Natural killer cell (primary cell): ENCODE results near the gene KAT2B. TPM values are rescaled to one million over a fixed set of nuclear protein-coding genes. Genes with fewer than 3 reads are reported as not detected.

ENCODE experiments used
- ATAC-seq, 3 donors: fragments of 150-1000 bp in 2 of 3; fragments of 200-7000 bp in 1 of 3; cut with Tn5 transposase; 1 replicate in 1 of 3; 2 replicates in 2 of 3; pipeline ENCODE4 v1.10.0; 2021; ENCODE audit warnings: mild to moderate bottlenecking in 2 of 3, moderate library complexity in 2 of 3
- DNase-seq, 2 donors: peaks; one replicate each; pipeline versions ENCODE4 v3.0.0 to v3.0.0-alpha.2; 2013 to 2021; ENCODE audit warnings: mixed read lengths in 1 of 2
- H3K27ac ChIP-seq: one replicate; pipeline ENCODE4 v1.5.1; 2013; ENCODE audit warnings: mild to moderate bottlenecking, low read length
- H3K27me3 ChIP-seq: one replicate; pipeline ENCODE4 v1.6.1; 2013; ENCODE audit warnings: low read length; ENCODE audit not compliant: control insufficient read depth, insufficient read depth
- H3K36me3 ChIP-seq: one replicate; pipeline ENCODE4 v1.6.1; 2013; ENCODE audit warnings: low read length; ENCODE audit not compliant: control insufficient read depth, insufficient read depth
- H3K4me1 ChIP-seq: one replicate; pipeline ENCODE4 v1.6.1; 2013; ENCODE audit warnings: low read length; ENCODE audit not compliant: control insufficient read depth, insufficient read depth
- H3K4me3 ChIP-seq: one replicate; pipeline ENCODE4 v1.5.1; 2013; ENCODE audit warnings: low read length
- H3K9me3 ChIP-seq: one replicate; pipeline ENCODE4 v1.6.1; 2013; ENCODE audit warnings: low read length; ENCODE audit not compliant: control insufficient read depth, insufficient read depth
- H3K27ac Mint-ChIP-seq, 2 donors: one replicate each; pipeline ENCODE4 v1.8.0; 2022; ENCODE audit warnings: mild to moderate bottlenecking in 2 of 2, mixed read lengths in 2 of 2, moderate library complexity in 1 of 2
- H3K27me3 Mint-ChIP-seq, 2 donors: one replicate each; pipeline ENCODE4 v1.8.0; 2022; ENCODE audit warnings: low read depth in 2 of 2, mixed read lengths in 2 of 2
- H3K36me3 Mint-ChIP-seq: one replicate; pipeline ENCODE4 v1.8.0; 2022; ENCODE audit warnings: mixed read lengths
- H3K4me1 Mint-ChIP-seq, 2 donors: one replicate each; pipeline ENCODE4 v1.8.0; 2022; ENCODE audit warnings: mixed read lengths in 2 of 2
- H3K4me3 Mint-ChIP-seq: one replicate; pipeline ENCODE4 v1.8.0; 2022; ENCODE audit warnings: mild to moderate bottlenecking, moderate library complexity, mixed read lengths
- H3K9me3 Mint-ChIP-seq, 2 donors: one replicate each; pipeline ENCODE4 v1.8.0; 2022; ENCODE audit warnings: mixed read lengths in 2 of 2
- WGBS: methylation state at CpG from one replicate; pipeline ENCODE4 v1.1.7; 2013; ENCODE audit warnings: missing lambda C conversion rate; ENCODE audit not compliant: insufficient coverage; 5-methylcytosine and 5-hydroxymethylcytosine counted together
- intact Hi-C: fragments of 100-400 bp; cut with micrococcal nuclease; formaldehyde crosslinking; loops from one replicate; pipeline ENCODE4 v1.14.2; 2022
- total RNA-seq, 4 donors: library from RNA; stranded (reverse); fragments of 120-200 nt in 1 of 4; gene quantifications; one replicate each; pipeline versions ENCODE4 v1.2.3 to v1.2.4, GENCODE V29; 2013 to 2022
- TF ChIP-seq, protein P1 (sequence below): fragments of 200-600 bp; IDR thresholded peaks from one replicate; pipeline ENCODE4 v1.8.0; 2022; ENCODE audit warnings: antibody characterized with exemption

Gene KAT2B
- total RNA-seq, 3 donors from 2014 or later (not counting 1 experiment from before 2014, with no cell fraction given) = 132 to 156 (median 146) TPM

DNA sequence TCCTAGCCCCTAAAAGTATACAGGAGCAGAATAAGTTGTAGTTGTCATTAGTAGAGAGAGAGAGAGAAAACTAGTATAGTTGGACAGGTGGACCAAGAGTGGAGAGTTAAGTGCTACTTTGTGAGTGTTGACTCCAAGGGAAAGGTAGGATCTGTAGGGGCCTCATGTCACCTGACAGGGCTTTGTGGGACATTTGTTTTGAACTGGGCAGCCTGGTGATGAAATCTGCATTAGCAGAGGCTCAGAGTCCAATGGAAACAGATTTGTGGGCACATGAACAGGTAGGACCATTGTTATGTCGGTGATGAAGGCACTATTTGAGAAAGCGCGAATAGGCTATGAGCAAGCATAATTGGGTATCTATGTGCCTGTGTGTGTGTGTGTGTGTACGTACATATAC is 102.3 kb downstream of the KAT2B start:
- Mint-ChIP-seq H3K9me3 (no peaks in the 10 kb centered on the region), H3K36me3 (peaks cover 9% of the 10 kb centered on the region), H3K27me3 (no peaks in the 10 kb centered on the region), H3K4me1 (peaks cover 0 to 12% of the 10 kb centered on the region in 2 donors), H3K4me3 (no peak overlapping the region), H3K27ac (peak overlapping the region in 1 of 2 donors; percentile 31)
- Histone ChIP-seq H3K4me1 (no peaks in the 10 kb centered on the region), H3K9me3 (no peaks in the 10 kb centered on the region), H3K4me3 (no peak overlapping the region), H3K27me3 (no peaks in the 10 kb centered on the region), H3K27ac (no peak overlapping the region), H3K36me3 (peaks cover 55% of the 10 kb centered on the region)
- TF ChIP-seq, protein P1, sequence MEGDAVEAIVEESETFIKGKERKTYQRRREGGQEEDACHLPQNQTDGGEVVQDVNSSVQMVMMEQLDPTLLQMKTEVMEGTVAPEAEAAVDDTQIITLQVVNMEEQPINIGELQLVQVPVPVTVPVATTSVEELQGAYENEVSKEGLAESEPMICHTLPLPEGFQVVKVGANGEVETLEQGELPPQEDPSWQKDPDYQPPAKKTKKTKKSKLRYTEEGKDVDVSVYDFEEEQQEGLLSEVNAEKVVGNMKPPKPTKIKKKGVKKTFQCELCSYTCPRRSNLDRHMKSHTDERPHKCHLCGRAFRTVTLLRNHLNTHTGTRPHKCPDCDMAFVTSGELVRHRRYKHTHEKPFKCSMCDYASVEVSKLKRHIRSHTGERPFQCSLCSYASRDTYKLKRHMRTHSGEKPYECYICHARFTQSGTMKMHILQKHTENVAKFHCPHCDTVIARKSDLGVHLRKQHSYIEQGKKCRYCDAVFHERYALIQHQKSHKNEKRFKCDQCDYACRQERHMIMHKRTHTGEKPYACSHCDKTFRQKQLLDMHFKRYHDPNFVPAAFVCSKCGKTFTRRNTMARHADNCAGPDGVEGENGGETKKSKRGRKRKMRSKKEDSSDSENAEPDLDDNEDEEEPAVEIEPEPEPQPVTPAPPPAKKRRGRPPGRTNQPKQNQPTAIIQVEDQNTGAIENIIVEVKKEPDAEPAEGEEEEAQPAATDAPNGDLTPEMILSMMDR = no peak
- intact Hi-C loops = no loop called here
- no peak for ATAC-seq
- 100% methylated on average over 4 of the region's 4 CpGs for WGBS
- no peak for DNase-seq

DNA sequence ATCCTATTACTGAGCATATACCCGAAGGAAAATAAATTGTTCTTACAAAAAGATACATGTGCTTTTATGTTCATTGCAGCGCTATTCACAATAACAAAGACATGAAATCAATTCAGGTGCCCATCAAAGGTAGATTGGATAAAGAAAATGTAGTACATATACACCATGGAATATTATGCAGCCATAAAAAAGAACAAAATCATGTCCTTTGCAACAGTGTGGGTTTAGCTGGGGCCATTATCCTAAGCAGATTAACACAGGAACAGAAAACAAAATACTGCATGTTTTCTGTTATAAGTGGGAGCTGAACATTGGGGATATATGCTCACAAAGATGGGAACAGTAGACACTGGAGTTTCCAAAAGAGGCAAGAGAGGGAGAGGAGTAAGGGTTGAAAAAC is 103.3 kb downstream of the KAT2B start:
- Histone ChIP-seq H3K27me3 (no peaks in the 10 kb centered on the region), H3K9me3 (no peaks in the 10 kb centered on the region), H3K4me3 (no peak overlapping the region), H3K36me3 (peaks cover 62% of the 10 kb centered on the region), H3K4me1 (no peaks in the 10 kb centered on the region), H3K27ac (no peak overlapping the region)
- no peak for DNase-seq
- Mint-ChIP-seq H3K9me3 (no peaks in the 10 kb centered on the region), H3K36me3 (peaks cover 9% of the 10 kb centered on the region), H3K4me1 (peaks cover 0 to 12% of the 10 kb centered on the region in 2 donors), H3K27me3 (no peaks in the 10 kb centered on the region), H3K27ac (peak overlapping the region; percentile 2 to 33), H3K4me3 (no peak overlapping the region)
- intact Hi-C loops = no loop called here
- TF ChIP-seq, protein P1 = no peak
- no peak for ATAC-seq
- no CpG with 5 or more reads among the region's 2 CpGs for WGBS

DNA sequence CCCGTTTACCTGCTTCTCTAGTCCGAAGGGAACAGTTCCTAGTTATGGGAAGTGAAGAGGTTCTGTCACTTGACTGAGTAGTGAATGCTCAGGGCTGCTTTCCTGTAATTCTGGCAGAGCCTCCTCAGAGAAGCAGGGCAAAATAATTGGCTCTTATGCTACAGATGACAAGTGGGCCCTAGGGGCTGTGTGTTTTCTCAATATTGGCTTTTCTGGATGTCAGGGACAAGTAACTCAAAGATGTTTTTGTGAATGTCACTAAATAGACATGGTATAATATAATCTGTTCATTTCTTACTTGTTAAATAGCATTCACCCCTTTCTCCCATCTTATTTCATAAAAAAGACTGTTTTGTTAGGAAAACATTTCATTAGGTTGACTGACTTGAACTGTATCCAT is 105.6 kb downstream of the KAT2B start:
- peaks cover 9% of the 10 kb centered on the region for H3K36me3 Mint-ChIP-seq
- H3K36me3 ChIP-seq = peaks cover 73% of the 10 kb centered on the region
- H3K27ac ChIP-seq = no peak overlapping the region

More for the DNA sequence above, 105.6 kb downstream of the KAT2B start:
- H3K9me3 Mint-ChIP-seq = no peaks in the 10 kb centered on the region
- H3K27me3 ChIP-seq = no peaks in the 10 kb centered on the region
- no peaks in the 10 kb centered on the region for H3K4me1 ChIP-seq
- peaks cover 0 to 9% of the 10 kb centered on the region in 2 donors for H3K4me1 Mint-ChIP-seq
- intact Hi-C loops = no loop called here
- H3K4me3 ChIP-seq = no peak overlapping the region
- WGBS = 98% methylated on average over 2 of the region's 2 CpGs
- H3K9me3 ChIP-seq = no peaks in the 10 kb centered on the region
- ATAC-seq = no peak
- H3K4me3 Mint-ChIP-seq = no peak overlapping the region
- TF ChIP-seq, protein P1 = no peak
- H3K27ac Mint-ChIP-seq = no peak overlapping the region
- H3K27me3 Mint-ChIP-seq = no peaks in the 10 kb centered on the region
- DNase-seq = no peak
